DND-41 (cell line): ENCODE results near the gene REPS2.

Experiments used
- ATAC-seq: fragments of 200-7000 bp; cut with Tn5 transposase; 3 replicates; pipeline ENCODE4 v1.9.1; 2021; ENCODE audit warnings: low read depth; ENCODE audit not compliant: insufficient read depth
- DNase-seq: peaks from one replicate; pipeline ENCODE4 v3.0.0-alpha.2; 2020
- H2AFZ ChIP-seq: 2 replicates; pipeline ENCODE4 v1.6.0; 2012; ENCODE audit warnings: low read depth, low read length
- H3K27ac ChIP-seq: 2 replicates; pipeline ENCODE4 v1.5.1; 2012; ENCODE audit warnings: low read length, inconsistent platforms
- H3K27me3 ChIP-seq: fragments of 200-600 bp; sonication (generic); 2 replicates; pipeline ENCODE4 v1.6.0; 2012; ENCODE audit warnings: low read length, mild to moderate bottlenecking, inconsistent platforms; ENCODE audit not compliant: insufficient read depth, poor library complexity
- H3K36me3 ChIP-seq: 2 replicates; pipeline ENCODE4 v1.5.1; 2012; ENCODE audit warnings: low read length, inconsistent platforms; ENCODE audit not compliant: insufficient read depth
- H3K4me1 ChIP-seq: 2 replicates; pipeline ENCODE4 v1.5.1; 2012; ENCODE audit warnings: mild to moderate bottlenecking, low read length; ENCODE audit not compliant: insufficient read depth
- H3K4me2 ChIP-seq: 2 replicates; pipeline ENCODE4 v1.6.0; 2012; ENCODE audit warnings: mild to moderate bottlenecking, moderate library complexity, low read length, inconsistent platforms; ENCODE audit not compliant: insufficient read depth
- H3K4me3 ChIP-seq, 2 experiments: fragments of 200-600 bp in 1 of 2; shearing (Covaris generic) in 1 of 2; 2 replicates each; pipeline ENCODE4 v1.5.1; 2012 to 2016; ENCODE audit warnings: inconsistent platforms in 2 of 2, low read length in 2 of 2, mild to moderate bottlenecking in 2 of 2, low read depth in 1 of 2, moderate library complexity in 1 of 2
- H3K79me2 ChIP-seq: 2 replicates; pipeline ENCODE4 v1.6.0; 2012; ENCODE audit warnings: low read length, inconsistent platforms; ENCODE audit not compliant: insufficient read depth
- H3K9ac ChIP-seq: 2 replicates; pipeline ENCODE4 v1.6.0; 2012; ENCODE audit warnings: low read depth, mild to moderate bottlenecking, inconsistent platforms, low read length, moderate library complexity
- H3K9me3 ChIP-seq: 2 replicates; pipeline ENCODE4 v1.5.1; 2012; ENCODE audit warnings: low read length, moderate library complexity, mild to moderate bottlenecking, inconsistent platforms; ENCODE audit not compliant: insufficient read depth, severe bottlenecking
- H4K20me1 ChIP-seq: 2 replicates; pipeline ENCODE4 v1.6.0; 2012; ENCODE audit warnings: low read length; ENCODE audit not compliant: insufficient read depth
- EZH2 ChIP-seq: IDR thresholded peaks from 3 replicates; pipeline ENCODE4 v1.6.1; 2012; ENCODE audit warnings: borderline replicate concordance, low read depth, mild to moderate bottlenecking, moderate library complexity, low read length, inconsistent platforms; ENCODE audit not compliant: severe bottlenecking
- TF ChIP-seq, protein P1 (sequence below): IDR thresholded peaks from 2 replicates; pipeline ENCODE4 v1.5.1; 2012; ENCODE audit warnings: borderline replicate concordance, low read length, moderate library complexity, mild to moderate bottlenecking; ENCODE audit not compliant: poor library complexity, severe bottlenecking; ENCODE audit errors: extremely low read depth

The REPS2 gene

GRCh38 chrX:16994736-16995135 is 48.3 kb downstream of the REPS2 start:
- H3K4me2 ChIP-seq, result no peak overlapping the region
- H3K36me3 ChIP-seq, result no peaks in the 10 kb centered on the region
- H2AFZ ChIP-seq, result no peak overlapping the region

DNA sequence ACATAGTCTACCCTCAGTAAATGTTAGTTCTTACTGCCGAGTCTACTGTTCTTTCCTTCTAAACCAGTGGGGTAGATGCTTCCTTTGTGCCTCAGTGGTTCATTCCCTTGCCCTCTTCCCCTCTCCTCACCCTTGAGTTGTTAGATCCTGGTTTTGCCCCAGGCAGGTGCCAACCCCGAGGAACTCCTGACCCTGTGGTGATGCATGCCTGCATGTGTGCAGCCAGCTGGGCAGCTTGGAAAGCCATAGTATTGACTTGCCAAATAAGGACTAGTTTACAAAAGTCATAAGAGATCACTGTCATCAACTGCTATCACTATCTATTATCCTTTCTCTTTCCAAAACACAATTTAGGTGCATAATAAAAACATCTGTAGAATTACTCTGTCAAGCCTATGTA is 50.9 kb downstream of the REPS2 start:
- no peak for ATAC-seq
- Histone ChIP-seq H3K79me2 (no peaks in the 10 kb centered on the region), H3K27ac (no peak overlapping the region), H3K36me3 (no peaks in the 10 kb centered on the region), H3K4me2 (no peak overlapping the region), H3K9ac (no peak overlapping the region), H2AFZ (no peak overlapping the region), H3K27me3 (no peaks in the 10 kb centered on the region), H3K4me3 (no peak overlapping the region), H4K20me1 (no peaks in the 10 kb centered on the region), H3K9me3 (no peaks in the 10 kb centered on the region), H3K4me1 (no peaks in the 10 kb centered on the region)
- DNase-seq, result no peak
- TF ChIP-seq, protein P1, sequence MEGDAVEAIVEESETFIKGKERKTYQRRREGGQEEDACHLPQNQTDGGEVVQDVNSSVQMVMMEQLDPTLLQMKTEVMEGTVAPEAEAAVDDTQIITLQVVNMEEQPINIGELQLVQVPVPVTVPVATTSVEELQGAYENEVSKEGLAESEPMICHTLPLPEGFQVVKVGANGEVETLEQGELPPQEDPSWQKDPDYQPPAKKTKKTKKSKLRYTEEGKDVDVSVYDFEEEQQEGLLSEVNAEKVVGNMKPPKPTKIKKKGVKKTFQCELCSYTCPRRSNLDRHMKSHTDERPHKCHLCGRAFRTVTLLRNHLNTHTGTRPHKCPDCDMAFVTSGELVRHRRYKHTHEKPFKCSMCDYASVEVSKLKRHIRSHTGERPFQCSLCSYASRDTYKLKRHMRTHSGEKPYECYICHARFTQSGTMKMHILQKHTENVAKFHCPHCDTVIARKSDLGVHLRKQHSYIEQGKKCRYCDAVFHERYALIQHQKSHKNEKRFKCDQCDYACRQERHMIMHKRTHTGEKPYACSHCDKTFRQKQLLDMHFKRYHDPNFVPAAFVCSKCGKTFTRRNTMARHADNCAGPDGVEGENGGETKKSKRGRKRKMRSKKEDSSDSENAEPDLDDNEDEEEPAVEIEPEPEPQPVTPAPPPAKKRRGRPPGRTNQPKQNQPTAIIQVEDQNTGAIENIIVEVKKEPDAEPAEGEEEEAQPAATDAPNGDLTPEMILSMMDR, result no peak
- no peak for TF ChIP-seq EZH2

More at GRCh38 chrX:16994736-16995135, 48.3 kb downstream of the REPS2 start:
- H3K9me3 ChIP-seq, result no peaks in the 10 kb centered on the region
- no peaks in the 10 kb centered on the region for H4K20me1 ChIP-seq
- DNase-seq, result no peak
- no peaks in the 10 kb centered on the region for H3K79me2 ChIP-seq
- H3K4me3 ChIP-seq, result no peak overlapping the region
- no peaks in the 10 kb centered on the region for H3K4me1 ChIP-seq
- no peaks in the 10 kb centered on the region for H3K27me3 ChIP-seq
- H3K9ac ChIP-seq, result no peak overlapping the region
- TF ChIP-seq EZH2, result no peak
- TF ChIP-seq, protein P1, result no peak
- ATAC-seq, result no peak
- no peak overlapping the region for H3K27ac ChIP-seq

DNA sequence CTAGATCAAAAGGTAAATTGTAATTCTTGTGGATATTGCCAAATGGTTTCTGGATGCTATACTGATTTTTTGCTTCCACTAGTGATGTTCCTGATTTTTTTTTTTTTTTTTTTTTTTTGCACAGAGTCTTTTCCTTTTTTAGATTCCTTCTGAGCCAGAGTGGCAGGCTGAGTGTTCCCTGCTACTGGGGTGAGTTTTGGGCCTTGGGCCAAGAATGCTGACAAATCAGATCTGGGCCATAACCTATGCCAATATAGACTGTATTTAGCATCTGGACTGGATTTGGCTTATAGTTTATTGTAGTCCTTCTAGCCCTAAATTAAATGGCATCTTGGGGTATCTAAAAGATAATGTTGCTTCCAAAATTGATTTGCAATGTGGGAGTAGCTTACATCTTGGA is 52.8 kb downstream of the REPS2 start:
- H3K27me3 ChIP-seq, result peaks cover 4% of the 10 kb centered on the region
- no peak overlapping the region for H3K4me2 ChIP-seq
- no peaks in the 10 kb centered on the region for H3K4me1 ChIP-seq
- H2AFZ ChIP-seq, result no peak overlapping the region
- no peaks in the 10 kb centered on the region for H3K79me2 ChIP-seq
- ATAC-seq, result no peak
- no peaks in the 10 kb centered on the region for H3K9me3 ChIP-seq
- no peaks in the 10 kb centered on the region for H4K20me1 ChIP-seq
- H3K36me3 ChIP-seq, result no peaks in the 10 kb centered on the region
- H3K27ac ChIP-seq, result no peak overlapping the region
- no peak for DNase-seq
- no peak overlapping the region for H3K9ac ChIP-seq
- H3K4me3 ChIP-seq, result no peak overlapping the region
- TF ChIP-seq, protein P1, result no peak
- TF ChIP-seq EZH2, result no peak

- ATAC-seq (no peak), DNase-seq (no peak)
- Histone ChIP-seq H3K27ac (no peak overlapping the region), H3K4me1 (no peaks in the 10 kb centered on the region), H3K4me2 (no peak overlapping the region), H3K79me2 (no peaks in the 10 kb centered on the region), H3K36me3 (no peaks in the 10 kb centered on the region), H3K4me3 (no peak overlapping the region), H3K9ac (no peak overlapping the region), H3K27me3 (peaks cover 4% of the 10 kb centered on the region), H4K20me1 (no peaks in the 10 kb centered on the region), H3K9me3 (no peaks in the 10 kb centered on the region), H2AFZ (no peak overlapping the region)
- TF ChIP-seq, protein P1, result no peak
- no peak for TF ChIP-seq EZH2
Measured at GRCh38 chrX:17000751-17001150, 54.3 kb downstream of the REPS2 start.
